NOMO-1 (cell line): Measurements from ENCODE around the gene LMO1.

ENCODE experiments used
- DNase-seq, 2 experiments: peaks; one replicate each; lab custom pipeline; 2025; ENCODE audit not compliant: unreplicated experiment in 2 of 2; lab: John Stamatoyannopoulos, UW

Gene LMO1

DNA sequence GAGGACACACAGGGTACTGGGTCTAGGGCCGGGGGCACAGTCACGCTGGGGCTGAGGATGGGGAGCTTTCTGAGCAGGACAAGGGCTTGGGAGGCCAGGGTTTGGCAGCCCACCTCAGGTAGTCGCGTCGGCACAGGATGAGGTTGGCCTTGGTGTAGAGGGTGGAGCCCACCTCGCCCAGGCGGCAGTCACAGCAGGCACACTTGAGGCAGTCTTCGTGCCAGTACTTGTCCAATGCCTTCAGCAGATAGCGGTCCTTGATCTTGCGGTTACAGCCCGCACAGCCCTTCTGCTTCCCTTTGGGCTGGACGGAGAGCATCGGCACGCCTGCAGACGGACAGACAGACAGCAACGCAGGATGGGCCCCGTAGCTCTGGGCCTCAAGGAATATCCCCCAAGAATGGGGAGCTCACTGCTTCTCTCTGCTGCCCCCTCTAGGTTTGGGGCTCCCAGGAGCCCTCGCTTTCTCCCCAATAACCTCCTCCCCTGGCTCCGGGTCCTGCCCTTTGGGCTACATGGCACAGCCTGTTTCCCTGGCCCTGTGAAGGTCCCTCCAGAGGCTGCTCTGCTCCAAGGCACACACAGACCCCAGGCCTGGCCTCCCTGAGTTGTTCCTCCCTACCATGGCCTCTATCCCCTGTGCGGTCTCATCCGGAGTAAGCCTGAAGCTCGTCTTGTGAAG, 33.4 kb downstream of the LMO1 start:
- no peak for DNase-seq

- DNase-seq: no peak
Observed at GRCh38 chr11:8229299-8230177, 34.1 kb downstream of the LMO1 start.

DNA sequence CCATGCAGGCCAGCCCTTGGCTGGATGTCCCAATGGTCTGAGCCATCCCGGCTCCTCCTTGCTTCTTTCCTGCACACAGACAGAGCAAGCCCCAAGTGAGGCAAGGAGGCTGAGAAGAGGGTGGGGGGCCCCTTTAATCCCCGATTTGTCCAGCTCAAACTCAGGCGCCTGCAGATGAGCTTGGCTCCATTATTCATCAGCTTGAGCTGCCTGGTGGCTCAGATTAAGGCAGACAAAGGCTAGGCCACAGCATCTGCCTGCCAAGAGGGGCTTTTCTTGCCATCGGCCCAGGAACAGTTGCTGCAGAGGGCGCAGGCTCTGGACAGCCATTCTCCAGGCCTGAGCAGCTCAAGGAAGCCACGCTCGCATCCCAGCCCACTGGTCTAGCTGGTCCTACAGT, 35.4 kb downstream of the LMO1 start:
- no peak for DNase-seq

DNA sequence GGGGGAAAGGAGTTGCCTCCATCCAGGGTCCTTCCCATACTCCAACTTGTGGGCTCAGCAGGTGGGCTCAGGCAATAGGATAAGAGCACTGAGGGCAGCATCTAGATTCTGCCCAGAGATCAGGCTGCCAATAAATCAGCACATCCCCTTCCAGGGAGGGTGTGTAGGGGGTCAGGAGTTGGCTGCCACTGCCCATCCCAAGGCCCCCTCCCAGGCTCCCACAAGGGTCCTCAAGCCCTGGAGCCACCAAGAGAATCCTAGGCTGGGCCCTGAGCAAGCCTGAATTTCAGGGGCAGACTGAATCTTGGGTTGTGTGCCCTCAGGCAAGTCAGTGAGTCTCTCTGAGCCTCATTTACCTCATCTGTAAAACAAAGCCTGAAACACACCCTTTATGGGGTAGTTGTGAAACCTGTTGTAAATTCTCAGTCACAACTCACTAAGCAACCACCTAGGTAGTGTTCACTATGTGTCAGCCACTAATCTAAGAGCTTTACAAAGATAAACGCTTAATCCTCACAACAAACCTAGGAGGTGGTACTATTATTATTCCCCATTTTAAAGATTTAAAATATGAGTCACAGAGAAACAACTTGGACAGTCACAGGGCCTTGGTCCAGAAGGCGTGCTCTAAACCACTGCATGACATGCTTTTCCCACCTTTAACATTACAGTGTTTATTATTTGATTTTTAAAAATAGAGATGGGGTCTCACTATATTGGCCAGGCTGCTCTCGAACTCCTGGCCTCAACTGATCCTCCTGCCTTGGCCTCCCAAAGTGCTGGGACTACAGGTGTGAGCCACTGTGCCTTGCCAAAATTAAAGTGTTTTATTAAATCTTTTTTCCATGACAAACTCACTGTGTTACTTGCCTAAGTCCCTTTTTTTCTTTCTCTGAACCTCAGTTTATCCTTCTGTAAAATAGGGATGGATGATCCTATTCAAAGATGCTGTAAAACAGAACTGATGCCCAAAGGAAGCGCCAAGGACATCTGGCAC, 36.2 kb downstream of the LMO1 start:
- DNase-seq: no peak

DNA sequence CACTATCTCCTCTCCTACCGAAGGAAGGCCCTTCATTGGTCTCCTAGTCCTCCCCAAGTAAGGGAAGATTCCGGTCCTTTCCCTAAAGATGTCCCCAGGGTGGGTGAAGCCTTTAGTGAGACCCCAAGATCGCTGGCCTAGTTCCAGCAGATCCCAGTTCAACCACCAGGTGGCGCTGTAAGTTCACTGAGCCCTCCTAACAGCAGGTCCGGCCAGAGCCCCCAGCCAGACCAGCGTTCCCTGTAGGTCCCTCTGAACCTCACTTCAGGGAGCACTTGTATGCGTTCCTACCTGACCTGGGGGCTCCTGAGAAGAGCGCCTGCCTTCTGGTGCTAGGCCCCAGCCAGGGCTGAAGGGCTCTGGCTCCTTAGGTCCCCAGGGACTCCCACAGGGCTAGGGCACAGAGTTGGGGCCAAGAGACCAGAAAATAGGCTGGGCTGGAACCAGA, 38.1 kb downstream of the LMO1 start:
- DNase-seq: peak; percentile 3 to 27

DNA sequence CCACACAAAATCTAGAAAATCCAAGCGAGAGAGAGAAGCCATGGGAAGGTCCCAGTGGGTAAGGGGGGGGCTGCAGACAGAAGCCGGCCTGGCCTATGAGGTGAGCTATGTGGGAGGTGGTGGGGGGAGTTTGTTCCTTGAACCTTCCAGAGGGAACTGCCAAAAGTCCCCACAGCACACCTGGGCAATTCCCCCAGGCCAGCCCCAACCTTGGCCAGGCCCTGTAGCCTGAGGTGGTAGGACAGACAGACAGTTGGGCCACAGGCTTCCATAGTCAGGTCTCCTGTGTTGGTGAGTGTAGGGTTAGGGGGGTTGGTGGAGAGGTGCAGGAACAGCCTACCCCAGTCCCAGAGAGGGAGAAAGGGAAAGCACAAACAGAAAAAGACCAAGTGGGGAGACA, 39.0 kb downstream of the LMO1 start:
- no peak for DNase-seq

DNA sequence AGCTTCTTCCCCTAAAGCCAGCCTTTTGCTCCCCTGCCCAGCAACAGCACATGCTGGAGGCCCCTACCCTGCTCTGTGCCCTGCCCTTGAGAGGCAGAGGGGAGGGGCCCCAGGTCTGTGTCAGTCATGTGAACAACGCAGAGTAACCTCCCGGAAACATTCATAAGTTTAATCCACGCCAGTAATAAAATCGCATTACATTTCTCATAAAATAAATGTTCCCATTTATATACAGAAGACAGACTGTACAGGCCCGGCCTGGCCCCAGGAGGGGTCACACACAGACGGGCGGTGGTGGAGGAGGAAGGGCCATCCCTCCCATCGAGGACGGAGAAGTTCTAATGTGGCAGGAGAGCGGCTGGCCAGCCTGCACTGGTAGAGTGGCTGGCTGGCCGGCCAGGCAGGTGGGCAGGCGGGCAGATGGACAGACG, 39.5 kb downstream of the LMO1 start:
- DNase-seq: no peak

GRCh38 chr11:8223513-8223900, 40.2 kb downstream of the LMO1 start:
- no peak for DNase-seq

DNA sequence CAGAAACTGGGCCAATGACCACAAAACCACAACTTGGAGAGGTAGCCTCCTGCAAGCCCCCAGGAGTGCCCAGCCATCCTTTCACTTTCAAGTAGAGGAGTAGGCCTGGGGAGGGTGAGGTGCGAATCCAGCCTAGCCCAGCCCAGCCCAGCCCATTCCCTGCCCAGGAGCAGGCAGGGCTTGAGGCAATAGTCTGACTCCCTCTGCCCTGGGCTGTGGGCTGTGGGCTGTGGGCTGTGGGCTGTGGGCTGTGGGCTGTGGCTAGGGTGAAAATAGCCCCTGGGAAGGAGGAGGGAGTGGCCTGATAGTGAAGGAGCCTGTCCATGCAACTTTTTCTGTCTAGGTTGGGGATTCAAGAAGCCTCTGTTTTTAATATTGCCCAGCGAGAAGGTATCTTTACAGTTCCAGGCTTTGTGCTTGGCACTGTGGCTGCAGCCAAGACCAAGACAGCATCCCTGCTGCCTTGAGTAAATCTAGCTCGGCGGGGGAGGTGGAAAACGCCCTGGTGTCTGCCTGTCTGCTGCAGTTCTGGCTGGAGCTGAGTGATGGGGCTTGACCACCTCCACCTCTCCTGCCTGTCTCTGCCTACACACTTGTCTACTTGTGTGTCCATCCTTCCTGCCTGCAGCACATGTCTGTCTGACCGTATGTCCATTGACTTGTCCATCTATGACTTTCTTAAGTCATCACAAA, 40.7 kb downstream of the LMO1 start:
- peak in 1 of 2 experiments; percentile 13 for DNase-seq

DNA sequence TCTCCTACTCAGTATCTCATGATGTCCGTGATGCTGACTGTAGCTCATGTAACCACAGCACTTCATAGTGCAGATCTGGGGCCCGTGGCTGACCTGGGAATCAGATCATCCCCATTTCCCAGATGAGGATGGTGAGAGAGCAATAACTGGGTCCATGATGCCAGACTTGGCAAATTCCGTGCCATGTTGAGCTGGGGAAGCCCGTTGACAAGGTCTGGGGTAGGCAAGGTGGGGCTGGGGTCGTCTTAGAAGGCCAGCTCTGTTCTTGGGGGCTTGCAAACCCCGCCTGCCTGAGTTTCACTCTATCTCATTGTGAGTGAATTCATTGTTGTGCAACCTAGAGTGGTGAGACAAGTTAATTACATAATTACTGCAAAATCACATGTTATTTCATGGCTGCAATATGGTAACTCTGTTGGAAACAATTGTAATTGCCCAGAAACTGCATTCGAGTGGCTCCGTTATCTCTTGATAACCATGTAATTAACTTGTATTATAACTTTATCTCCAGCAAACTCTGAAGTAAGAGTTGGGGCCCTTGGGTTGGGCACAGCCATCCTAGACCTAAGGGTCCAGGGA, 41.7 kb downstream of the LMO1 start:
- peak; percentile 42 to 69 for DNase-seq

- no peak for DNase-seq
Observed at GRCh38 chr11:8221046-8221723, 42.5 kb downstream of the LMO1 start.

DNA sequence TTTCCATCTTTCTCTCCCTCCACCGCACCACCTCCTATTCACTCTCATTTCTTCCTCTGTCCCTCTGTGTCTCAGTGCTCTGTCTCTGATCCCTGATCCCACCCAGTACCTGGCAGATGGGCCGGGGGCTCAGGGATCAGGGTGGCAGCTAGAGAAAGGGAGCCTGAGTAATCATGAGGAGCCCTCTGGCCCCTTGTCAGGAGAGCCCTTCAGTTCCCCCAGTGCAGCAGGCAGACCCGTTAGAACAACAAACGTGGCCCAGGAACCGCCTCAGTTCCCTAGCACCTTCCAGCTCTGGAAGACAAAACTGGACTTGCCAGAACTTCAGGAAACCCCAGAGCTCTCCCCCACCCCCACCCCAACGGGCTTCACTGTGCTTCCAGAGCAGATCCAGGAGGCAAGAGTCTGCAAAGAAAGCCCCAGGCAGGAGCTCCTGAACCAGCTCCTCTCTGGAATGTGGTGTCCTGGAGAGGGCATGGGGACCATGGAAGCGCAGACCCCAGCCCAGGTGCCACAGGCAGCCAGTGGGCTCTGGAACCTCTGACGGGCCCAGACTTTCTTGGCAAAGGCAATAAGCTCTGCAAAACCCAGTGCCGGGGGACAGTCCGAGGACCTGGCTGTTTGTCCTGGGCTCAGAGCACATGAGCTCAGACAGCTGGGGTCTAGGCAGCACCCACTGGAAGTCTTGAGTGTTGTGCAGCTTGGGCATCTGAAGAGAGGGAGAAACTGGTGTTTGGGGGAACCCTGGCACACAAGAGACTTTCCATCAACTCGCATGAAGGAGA, 43.2 kb downstream of the LMO1 start:
- no peak for DNase-seq

GRCh38 chr11:8219257-8220021, 44.2 kb downstream of the LMO1 start:
- peak in 1 of 2 experiments; percentile 31 for DNase-seq

DNA sequence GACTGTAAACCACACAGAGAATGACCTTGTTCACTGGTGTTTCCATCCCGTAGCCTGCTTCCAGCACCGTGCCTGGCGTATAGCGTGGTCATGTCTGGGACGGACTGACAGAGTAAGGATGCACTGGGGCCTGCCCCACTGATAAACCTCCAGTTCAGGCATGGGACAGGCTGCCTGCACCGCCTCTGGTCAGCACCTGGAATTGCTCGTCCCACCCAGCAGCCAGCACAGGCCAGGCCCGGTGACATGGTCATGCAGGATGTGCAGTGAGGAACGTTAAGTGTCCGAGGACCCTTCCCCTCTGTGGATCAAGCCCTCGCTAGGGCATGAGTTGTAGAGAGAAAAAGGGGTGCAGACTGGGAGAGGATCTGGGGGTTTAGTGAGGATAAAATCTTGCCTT, 44.8 kb downstream of the LMO1 start:
- no peak for DNase-seq

DNA sequence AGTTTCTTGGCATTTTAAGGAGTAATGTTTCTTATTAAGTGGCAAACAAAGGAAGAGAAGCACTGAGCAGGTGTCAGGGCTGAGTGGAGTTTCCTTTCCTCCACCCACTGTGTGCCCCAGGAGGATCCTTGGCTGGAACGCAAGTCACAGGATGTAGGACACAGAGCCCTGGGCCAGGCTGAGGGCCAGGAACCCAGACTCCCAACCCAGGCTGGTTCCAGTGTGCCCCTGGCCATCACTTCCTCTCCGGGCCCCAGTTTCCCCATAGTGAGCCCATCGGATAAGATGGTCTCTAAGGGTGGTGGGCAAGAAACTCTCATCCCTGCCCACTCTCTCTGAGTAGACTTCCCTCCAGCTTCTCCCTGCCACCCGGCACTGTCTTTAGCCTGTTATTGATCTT, 45.3 kb downstream of the LMO1 start:
- no peak for DNase-seq

GRCh38 chr11:8217926-8218325, 45.8 kb downstream of the LMO1 start:
- DNase-seq: no peak

DNA sequence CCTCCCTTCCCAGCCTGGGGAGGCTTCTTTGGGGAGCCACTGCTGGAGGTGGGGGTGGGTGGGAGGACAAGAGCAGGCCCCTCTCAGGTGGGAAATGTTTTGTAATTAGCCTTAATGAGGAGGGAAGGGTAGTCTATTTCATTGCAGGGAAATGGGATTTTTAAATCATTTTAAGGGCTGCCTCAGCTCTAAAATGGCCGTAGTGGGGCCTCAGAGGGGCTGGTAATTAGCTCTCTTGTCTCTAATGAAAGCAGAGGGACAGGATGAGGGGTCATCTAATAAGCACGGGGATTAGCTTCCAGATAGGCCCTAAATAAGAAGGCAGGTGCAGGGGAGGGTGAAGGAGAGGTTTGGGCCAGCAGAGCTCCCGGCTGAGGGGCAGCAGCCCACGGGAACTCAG, 46.5 kb downstream of the LMO1 start:
- DNase-seq: no peak

DNA sequence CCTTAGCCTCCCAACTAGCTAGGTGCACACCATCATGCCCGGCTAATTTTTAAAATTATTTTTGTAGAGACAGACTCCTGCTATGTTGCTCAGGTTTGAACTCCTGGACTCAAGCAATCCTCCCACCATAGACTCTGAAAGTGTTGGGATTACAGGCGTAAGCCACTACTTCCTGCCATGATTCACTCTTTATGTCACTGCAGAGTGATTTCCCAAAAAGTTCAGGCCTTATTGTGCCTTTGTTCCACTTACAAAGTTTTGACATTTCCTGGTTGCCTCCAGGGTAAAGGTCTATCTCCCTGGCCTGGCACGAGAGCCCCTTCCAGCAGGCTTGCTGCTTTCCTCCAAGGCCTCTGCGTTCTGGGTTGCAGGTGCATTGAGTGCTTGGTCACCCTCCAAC, 50.3 kb downstream of the LMO1 start:
- DNase-seq: no peak
